ENCODE measurements around the gene CSRNP3. TPM values are rescaled to one million over a fixed set of nuclear protein-coding genes. Genes with fewer than 3 reads are reported as not detected.

CSRNP3 gene
- total and polyA plus RNA-seq, 12 donors: 1.3 to 20.1 (median 4.9) TPM

DNA sequence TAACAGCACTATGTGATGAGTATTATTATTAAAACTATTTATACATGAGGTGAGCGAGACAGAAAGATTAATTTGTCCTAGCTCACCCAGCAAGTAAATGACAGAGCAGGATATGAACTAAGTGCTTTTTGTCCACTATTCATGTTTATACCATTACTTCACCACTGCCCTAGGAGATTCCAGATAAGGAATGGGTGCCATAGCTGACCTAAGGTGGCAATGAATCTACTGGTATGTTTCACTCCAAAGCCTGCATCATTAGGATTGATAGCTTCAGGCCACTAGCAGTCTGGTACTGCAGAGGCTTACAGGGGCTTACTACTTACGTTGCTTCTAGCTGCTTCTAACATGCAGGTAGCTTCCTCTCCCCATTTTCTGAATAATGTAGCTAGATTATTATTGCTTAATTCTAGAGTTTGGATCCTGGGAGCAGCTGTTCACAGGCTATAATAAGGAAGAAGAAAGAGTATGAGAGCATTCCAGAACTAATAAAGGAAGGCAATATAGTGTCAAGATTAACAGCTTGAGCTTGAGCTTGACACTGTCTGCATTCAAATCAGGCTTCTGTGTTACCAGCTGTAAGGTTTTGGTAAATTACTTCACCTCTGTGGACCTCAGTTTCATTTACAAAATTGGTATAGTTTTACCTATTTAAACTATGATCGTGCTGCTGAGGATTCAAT lies 170.9 kb downstream of the CSRNP3 start:
- no peaks in the 10 kb centered on the region for H3K36me3 ChIP-seq (replicated peaks in 1 of 2)
- WGBS, 4 donors: 59 to 84% (median 69%) methylated on average over 3 of the region's 3 CpGs
- intact Hi-C loops (cut with DNase I): no loop called here
- H3K27ac ChIP-seq: no peak overlapping the region
- DNase-seq: no peak
- H3K27me3 ChIP-seq: no peaks in the 10 kb centered on the region
- no peaks in the 10 kb centered on the region for H3K4me1 ChIP-seq (replicated peaks in 1 of 2)
- H3K4me3 ChIP-seq: no peak overlapping the region
- TF ChIP-seq POLR2A (IDR thresholded peaks at IDR 0.05): no peak
- TF ChIP-seq, protein P1, sequence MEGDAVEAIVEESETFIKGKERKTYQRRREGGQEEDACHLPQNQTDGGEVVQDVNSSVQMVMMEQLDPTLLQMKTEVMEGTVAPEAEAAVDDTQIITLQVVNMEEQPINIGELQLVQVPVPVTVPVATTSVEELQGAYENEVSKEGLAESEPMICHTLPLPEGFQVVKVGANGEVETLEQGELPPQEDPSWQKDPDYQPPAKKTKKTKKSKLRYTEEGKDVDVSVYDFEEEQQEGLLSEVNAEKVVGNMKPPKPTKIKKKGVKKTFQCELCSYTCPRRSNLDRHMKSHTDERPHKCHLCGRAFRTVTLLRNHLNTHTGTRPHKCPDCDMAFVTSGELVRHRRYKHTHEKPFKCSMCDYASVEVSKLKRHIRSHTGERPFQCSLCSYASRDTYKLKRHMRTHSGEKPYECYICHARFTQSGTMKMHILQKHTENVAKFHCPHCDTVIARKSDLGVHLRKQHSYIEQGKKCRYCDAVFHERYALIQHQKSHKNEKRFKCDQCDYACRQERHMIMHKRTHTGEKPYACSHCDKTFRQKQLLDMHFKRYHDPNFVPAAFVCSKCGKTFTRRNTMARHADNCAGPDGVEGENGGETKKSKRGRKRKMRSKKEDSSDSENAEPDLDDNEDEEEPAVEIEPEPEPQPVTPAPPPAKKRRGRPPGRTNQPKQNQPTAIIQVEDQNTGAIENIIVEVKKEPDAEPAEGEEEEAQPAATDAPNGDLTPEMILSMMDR (IDR thresholded peaks at IDR 0.05): no peak
- no peaks in the 10 kb centered on the region for H3K9me3 ChIP-seq (replicated peaks in 1 of 3)

DNA sequence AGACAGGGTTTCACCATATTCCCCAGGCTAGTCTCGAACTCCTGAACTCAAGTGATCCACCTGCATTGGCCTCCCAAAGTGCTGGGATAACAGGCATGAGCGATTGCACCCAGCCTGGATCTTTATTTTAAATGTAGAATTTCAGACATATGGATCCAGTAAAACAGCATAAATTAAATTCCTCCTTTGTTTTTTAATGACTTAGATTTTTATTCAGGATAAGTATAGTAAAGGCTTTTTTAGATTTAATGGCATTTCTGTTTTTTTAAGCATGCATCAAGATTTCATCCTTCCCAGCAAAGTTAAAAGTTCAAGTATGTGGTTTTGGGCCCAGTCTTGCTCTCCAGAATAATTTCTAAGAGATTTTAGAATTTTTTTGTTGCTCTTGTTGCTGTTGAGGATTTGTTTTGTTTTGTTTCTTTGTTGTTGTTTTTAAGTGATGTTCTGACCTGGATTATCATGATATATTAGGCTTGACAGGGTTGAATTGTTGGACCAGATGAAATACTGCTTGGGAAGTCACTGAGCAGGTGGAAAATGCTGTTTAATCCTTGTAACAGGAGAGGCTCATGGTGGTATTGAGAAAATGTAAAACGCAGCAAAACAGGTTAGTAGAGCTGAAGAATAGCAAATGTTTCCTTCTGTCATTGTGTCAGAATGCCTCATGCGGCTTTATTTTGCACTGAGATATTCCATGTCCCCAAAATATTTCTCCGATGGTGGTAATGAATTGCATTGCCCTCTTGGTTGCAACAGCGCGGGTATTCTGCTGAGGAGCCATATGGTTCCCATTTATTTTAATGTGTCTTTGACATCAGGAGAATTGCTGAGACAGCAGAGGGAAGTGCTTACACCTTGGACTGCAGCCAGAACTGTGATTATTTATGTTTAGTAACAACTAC lies 176.7 kb downstream of the CSRNP3 start:
- no peak overlapping the region for H3K4me3 ChIP-seq
- intact Hi-C loops (cut with DNase I): no loop called here
- H3K27ac ChIP-seq: no peak overlapping the region
- no peaks in the 10 kb centered on the region for H3K9me3 ChIP-seq (replicated peaks in 1 of 3)
- H3K36me3 ChIP-seq (replicated peaks in 1 of 2): no peaks in the 10 kb centered on the region
- TF ChIP-seq, protein P1 (IDR thresholded peaks at IDR 0.05): no peak
- TF ChIP-seq POLR2A (IDR thresholded peaks at IDR 0.05): no peak
- H3K4me1 ChIP-seq (replicated peaks in 1 of 2): no peaks in the 10 kb centered on the region
- DNase-seq: no peak
- WGBS, 4 donors: 59 to 66% (median 64%) methylated on average over 7 of the region's 7 CpGs
- no peaks in the 10 kb centered on the region for H3K27me3 ChIP-seq

- H3K27ac ChIP-seq: no peak overlapping the region
- 92 to 96% (median 94%) methylated on average over 2 of the region's 2 CpGs for WGBS, 4 donors
- DNase-seq: no peak
Measured at GRCh38 chr2:165647409-165647808, 177.9 kb downstream of the CSRNP3 start.

DNA sequence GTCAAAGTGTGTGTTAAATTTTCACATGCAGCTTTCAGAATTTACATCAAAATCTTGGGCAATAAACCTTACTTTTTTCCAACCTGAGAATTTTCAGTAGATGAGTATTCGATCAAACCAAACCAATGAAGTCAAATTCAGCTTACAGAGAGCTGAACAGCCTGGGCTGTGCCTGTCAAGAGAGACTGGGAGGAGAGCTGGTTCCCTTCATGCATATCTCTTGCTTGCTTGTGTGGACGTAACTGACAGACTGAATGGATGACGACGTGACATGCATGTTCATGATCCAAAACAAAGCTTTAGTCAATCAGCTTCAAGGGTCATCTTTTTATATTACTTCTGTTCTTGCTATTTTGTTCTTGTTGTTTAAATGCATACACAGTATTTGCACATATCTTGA lies 179.3 kb downstream of the CSRNP3 start:
- H3K36me3 ChIP-seq (replicated peaks in 1 of 2): no peaks in the 10 kb centered on the region
- no peaks in the 10 kb centered on the region for H3K9me3 ChIP-seq (replicated peaks in 1 of 3)
- WGBS, 4 donors: 79 to 98% (median 85%) methylated on average over 4 of the region's 4 CpGs
- H3K4me3 ChIP-seq: no peak overlapping the region
- no peak overlapping the region for H3K27ac ChIP-seq
- DNase-seq: no peak
- no peaks in the 10 kb centered on the region for H3K4me1 ChIP-seq (replicated peaks in 1 of 2)
- no peaks in the 10 kb centered on the region for H3K27me3 ChIP-seq
- intact Hi-C loops (cut with DNase I): no loop called here
- TF ChIP-seq, protein P1 (IDR thresholded peaks at IDR 0.05): no peak
- no peak for TF ChIP-seq POLR2A (IDR thresholded peaks at IDR 0.05)

More at GRCh38 chr2:165647409-165647808, 177.9 kb downstream of the CSRNP3 start:
- Histone ChIP-seq H3K4me3 (no peak overlapping the region), H3K27me3 (no peaks in the 10 kb centered on the region), H3K9me3 (replicated peaks in 1 of 3) (no peaks in the 10 kb centered on the region), H3K4me1 (replicated peaks in 1 of 2) (no peaks in the 10 kb centered on the region), H3K36me3 (replicated peaks in 1 of 2) (no peaks in the 10 kb centered on the region)
- TF ChIP-seq, protein P1 (IDR thresholded peaks at IDR 0.05): no peak
- TF ChIP-seq POLR2A (IDR thresholded peaks at IDR 0.05): no peak
- intact Hi-C loops (cut with DNase I): no loop called here
